ENCODE data around the gene FBXO24. TPM values are rescaled to one million over a fixed set of nuclear protein-coding genes. Genes with fewer than 3 reads are reported as not detected.

The FBXO24 gene
- total and polyA plus RNA-seq, 9 of the 15 experiments (the other 6 are each of a cell fraction or from before 2014, with no cell fraction given), result 0.17 to 0.95 (median 0.50) TPM

DNA sequence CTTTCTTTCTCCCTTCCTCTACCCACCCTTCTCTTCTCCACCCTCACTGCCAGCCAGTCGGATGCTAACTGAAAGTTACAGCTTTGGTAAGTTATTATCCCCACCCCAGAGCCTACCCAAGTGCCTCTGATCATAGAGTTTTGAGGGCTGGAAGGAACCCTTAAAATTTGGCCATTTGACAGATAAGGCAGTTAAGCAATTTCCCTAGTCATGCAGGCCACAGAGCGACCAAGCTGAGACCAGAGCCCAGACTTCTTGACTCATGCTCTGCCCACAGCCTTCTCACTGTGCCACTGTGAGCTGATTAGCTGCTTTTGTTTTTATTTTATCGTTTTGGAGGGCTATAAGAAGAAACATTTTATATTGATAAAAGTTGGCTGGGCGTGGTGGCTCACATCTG, 29.6 kb upstream of the FBXO24 start (continued):
- no peak for TF ChIP-seq ZNF263 (CRISPR knock-in tag; IDR thresholded peaks at IDR 0.05; ENCODE audit: borderline replicate concordance)
- TF ChIP-seq, protein P1, sequence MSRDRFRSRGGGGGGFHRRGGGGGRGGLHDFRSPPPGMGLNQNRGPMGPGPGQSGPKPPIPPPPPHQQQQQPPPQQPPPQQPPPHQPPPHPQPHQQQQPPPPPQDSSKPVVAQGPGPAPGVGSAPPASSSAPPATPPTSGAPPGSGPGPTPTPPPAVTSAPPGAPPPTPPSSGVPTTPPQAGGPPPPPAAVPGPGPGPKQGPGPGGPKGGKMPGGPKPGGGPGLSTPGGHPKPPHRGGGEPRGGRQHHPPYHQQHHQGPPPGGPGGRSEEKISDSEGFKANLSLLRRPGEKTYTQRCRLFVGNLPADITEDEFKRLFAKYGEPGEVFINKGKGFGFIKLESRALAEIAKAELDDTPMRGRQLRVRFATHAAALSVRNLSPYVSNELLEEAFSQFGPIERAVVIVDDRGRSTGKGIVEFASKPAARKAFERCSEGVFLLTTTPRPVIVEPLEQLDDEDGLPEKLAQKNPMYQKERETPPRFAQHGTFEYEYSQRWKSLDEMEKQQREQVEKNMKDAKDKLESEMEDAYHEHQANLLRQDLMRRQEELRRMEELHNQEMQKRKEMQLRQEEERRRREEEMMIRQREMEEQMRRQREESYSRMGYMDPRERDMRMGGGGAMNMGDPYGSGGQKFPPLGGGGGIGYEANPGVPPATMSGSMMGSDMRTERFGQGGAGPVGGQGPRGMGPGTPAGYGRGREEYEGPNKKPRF (IDR thresholded peaks at IDR 0.05; ENCODE audit: low read depth, low read length), result no peak
- TF ChIP-seq, protein P2, sequence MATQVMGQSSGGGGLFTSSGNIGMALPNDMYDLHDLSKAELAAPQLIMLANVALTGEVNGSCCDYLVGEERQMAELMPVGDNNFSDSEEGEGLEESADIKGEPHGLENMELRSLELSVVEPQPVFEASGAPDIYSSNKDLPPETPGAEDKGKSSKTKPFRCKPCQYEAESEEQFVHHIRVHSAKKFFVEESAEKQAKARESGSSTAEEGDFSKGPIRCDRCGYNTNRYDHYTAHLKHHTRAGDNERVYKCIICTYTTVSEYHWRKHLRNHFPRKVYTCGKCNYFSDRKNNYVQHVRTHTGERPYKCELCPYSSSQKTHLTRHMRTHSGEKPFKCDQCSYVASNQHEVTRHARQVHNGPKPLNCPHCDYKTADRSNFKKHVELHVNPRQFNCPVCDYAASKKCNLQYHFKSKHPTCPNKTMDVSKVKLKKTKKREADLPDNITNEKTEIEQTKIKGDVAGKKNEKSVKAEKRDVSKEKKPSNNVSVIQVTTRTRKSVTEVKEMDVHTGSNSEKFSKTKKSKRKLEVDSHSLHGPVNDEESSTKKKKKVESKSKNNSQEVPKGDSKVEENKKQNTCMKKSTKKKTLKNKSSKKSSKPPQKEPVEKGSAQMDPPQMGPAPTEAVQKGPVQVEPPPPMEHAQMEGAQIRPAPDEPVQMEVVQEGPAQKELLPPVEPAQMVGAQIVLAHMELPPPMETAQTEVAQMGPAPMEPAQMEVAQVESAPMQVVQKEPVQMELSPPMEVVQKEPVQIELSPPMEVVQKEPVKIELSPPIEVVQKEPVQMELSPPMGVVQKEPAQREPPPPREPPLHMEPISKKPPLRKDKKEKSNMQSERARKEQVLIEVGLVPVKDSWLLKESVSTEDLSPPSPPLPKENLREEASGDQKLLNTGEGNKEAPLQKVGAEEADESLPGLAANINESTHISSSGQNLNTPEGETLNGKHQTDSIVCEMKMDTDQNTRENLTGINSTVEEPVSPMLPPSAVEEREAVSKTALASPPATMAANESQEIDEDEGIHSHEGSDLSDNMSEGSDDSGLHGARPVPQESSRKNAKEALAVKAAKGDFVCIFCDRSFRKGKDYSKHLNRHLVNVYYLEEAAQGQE (IDR thresholded peaks at IDR 0.05; ENCODE audit: borderline replicate concordance), result no peak
- TF ChIP-seq, protein P2 (CRISPR knock-in tag; IDR thresholded peaks at IDR 0.05; ENCODE audit: low read depth), result no peak
- no peak for TF ChIP-seq ZFX (CRISPR knock-in tag; IDR thresholded peaks at IDR 0.05)
- no peak for TF ChIP-seq TARDBP (IDR thresholded peaks at IDR 0.05)
- peak; percentile 81 for TF ChIP-seq CEBPB (tag; IDR thresholded peaks at IDR 0.05)
- TF ChIP-seq, protein P3, sequence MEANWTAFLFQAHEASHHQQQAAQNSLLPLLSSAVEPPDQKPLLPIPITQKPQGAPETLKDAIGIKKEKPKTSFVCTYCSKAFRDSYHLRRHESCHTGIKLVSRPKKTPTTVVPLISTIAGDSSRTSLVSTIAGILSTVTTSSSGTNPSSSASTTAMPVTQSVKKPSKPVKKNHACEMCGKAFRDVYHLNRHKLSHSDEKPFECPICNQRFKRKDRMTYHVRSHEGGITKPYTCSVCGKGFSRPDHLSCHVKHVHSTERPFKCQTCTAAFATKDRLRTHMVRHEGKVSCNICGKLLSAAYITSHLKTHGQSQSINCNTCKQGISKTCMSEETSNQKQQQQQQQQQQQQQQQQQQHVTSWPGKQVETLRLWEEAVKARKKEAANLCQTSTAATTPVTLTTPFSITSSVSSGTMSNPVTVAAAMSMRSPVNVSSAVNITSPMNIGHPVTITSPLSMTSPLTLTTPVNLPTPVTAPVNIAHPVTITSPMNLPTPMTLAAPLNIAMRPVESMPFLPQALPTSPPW (CRISPR knock-in tag; IDR thresholded peaks at IDR 0.05), result peak; percentile 24; the same call in 1 of the 2 replicates
- no peak for TF ChIP-seq ZNF23 (CRISPR knock-in tag; IDR thresholded peaks at IDR 0.05)
- no peak for TF ChIP-seq ESRRB (CRISPR knock-in tag; IDR thresholded peaks at IDR 0.05; ENCODE audit: borderline replicate concordance)
- TF ChIP-seq, protein P4, sequence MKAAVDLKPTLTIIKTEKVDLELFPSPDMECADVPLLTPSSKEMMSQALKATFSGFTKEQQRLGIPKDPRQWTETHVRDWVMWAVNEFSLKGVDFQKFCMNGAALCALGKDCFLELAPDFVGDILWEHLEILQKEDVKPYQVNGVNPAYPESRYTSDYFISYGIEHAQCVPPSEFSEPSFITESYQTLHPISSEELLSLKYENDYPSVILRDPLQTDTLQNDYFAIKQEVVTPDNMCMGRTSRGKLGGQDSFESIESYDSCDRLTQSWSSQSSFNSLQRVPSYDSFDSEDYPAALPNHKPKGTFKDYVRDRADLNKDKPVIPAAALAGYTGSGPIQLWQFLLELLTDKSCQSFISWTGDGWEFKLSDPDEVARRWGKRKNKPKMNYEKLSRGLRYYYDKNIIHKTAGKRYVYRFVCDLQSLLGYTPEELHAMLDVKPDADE (conservative IDR thresholded peaks at IDR 0.05; ENCODE audit: control insufficient read depth, low read depth, low read length), result no peak
- peak in 1 of 2 experiments; percentile 21; a peak in 1 of 4 replicates for TF ChIP-seq RAD21 (CRISPR knock-in tag; conservative IDR thresholded peaks at IDR 0.05 in 1 of 2, IDR thresholded peaks at IDR 0.05 in 1 of 2)
- no peak for TF ChIP-seq ZNF780A (CRISPR knock-in tag; IDR thresholded peaks at IDR 0.05)
- no peak for TF ChIP-seq ZNF174 (CRISPR knock-in tag; IDR thresholded peaks at IDR 0.05)
